ENCODE data around the gene PXT1.

PXT1 gene

GRCh38 chr6:36343109-36343680, 99.5 kb downstream of the PXT1 start:
- DNase-seq: no peak

- DNase-seq: peak; percentile 80
Observed at GRCh38 chr6:36340618-36341454, 101.8 kb downstream of the PXT1 start.

All from activated CD4-positive, CD25-positive, alpha-beta regulatory T cell treated with anti-CD3 and anti-CD28 coated beads, Interleukin-2, amount 50 U/mL, for 72 hours (primary cell).